ENCODE results near the gene INSYN2B.

- TF ChIP-seq CTCF (IDR thresholded peaks at IDR 0.05) (no peak), EP300 (IDR thresholded peaks at IDR 0.05) (no peak), POLR2A (IDR thresholded peaks at IDR 0.05) (no peak)
These were observed 105.7 kb downstream of the INSYN2B start for GRCh38 chr5:169874621-169875020.

Measured in gastroesophageal sphincter (tissue), 3 donors.